ENCODE data around the gene TENT5A.

GRCh38 chr6:81739230-81740195 is 13.0 kb downstream of the TENT5A start:
- TF ChIP-seq CTCF (IDR thresholded peaks at IDR 0.05) (no peak), EP300 (IDR thresholded peaks at IDR 0.05) (no peak)

All from tibial nerve (tissue), 4 donors.